Measurements from ENCODE around the gene KRT6A. TPM values are rescaled to one million over a fixed set of nuclear protein-coding genes. Genes with fewer than 3 reads are reported as not detected.

Gene KRT6A
- total and polyA plus RNA-seq, 9 of the 15 experiments (the other 6 are each of a cell fraction or from before 2014, with no cell fraction given) = 0.26 TPM; not detected in 8

DNA sequence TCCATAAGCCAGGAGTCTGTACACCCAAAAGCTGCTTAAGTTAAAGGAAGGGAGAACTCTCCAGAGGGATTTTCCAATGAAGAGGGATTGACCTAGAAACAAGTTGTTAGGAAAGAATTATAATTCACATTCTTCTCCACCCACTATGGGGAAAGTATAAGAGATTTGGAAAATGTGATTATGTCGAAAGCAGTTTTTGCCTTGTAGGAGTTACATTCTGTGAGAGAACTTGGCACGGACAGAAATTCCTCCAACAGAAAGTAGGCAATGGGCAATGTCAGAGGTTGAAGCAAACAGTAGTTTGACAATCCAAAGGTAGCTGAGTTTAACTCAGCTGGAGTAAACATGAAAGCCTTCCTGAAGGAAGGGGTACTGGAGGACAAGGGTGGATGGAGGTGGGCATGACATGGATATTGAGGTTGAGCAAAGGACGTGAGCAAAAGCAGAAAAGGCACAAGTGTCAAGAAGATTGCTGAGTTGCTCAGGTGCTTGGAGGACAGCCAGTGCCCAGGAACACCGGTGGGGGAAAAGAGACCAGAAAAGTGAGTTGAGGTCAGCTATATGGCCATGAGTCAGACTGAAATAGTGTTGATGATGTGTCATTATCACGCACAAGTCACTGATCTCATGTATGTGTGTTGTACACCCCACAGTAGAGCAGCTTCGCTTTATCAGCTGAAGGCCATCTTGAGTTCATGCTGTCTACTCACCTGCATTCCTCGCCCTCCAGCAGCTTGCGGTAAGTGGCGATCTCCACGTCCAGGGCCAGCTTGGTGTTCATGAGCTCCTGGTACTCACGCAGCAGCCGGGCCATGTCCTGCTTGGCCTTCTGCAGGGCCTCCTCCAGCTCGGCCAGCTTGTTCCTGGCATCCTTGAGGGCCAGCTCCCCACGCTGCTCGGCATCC lies 23.1 kb upstream of the KRT6A start:
- no peak for DNase-seq (ENCODE audit: extremely low read depth in 1 of 4, low spot score in 3 of 4)
- Histone ChIP-seq H3K36me3 (ENCODE audit: control insufficient read depth, insufficient read depth, low read length) (no peaks in the 10 kb centered on the region), H3K9ac (ENCODE audit: insufficient read depth in 1 of 2, low read depth in 2 of 2, low read length in 2 of 2) (no peak overlapping the region), H3K4me3 (no peak overlapping the region), H3K4me1 (replicated peaks in 1 of 2; ENCODE audit: control insufficient read depth in 2 of 2, insufficient read depth in 2 of 2, low read length in 2 of 2) (no peaks in the 10 kb centered on the region), H3K4me2 (ENCODE audit: insufficient read depth, low read length) (no peak overlapping the region), H3K9me1 (ENCODE audit: control insufficient read depth, insufficient read depth, low read length) (no peaks in the 10 kb centered on the region), H3K79me2 (ENCODE audit: control insufficient read depth, insufficient read depth, low read length) (no peaks in the 10 kb centered on the region), H3K27ac (ENCODE audit: extremely low read depth, low read depth, low read length) (no peak overlapping the region), H3K9me3 (replicated peaks; ENCODE audit: control insufficient read depth, insufficient read depth, low read depth, low read length) (no peaks in the 10 kb centered on the region), H2AFZ (ENCODE audit: low read depth, low read length) (no peak overlapping the region), H3K27me3 (ENCODE audit: control insufficient read depth in 2 of 2, insufficient read depth in 2 of 2, low read length in 2 of 2) (peaks cover 21 to 56% of the 10 kb centered on the region in 2 experiments; a peak in 4 of 5 replicates), H4K20me1 (replicated peaks; ENCODE audit: control insufficient read depth, insufficient read depth, low read length) (no peaks in the 10 kb centered on the region; the same call in 1 of the 2 replicates)
- ATAC-seq = no peak
- no TSS peak for BruUV-seq (replicated peaks)
- CTCF ChIA-PET (ENCODE audit: low intra/inter-chr PET ratio) = no interaction called here
- no peak for FAIRE-seq
- intact Hi-C loops (cut with micrococcal nuclease) = no loop called here
- POLR2A ChIA-PET = no interaction called here
- 0% methylated on average over 15 of the region's 15 CpGs for WGBS (ENCODE audit: insufficient coverage, low coverage, missing lambda C conversion rate)
- in situ Hi-C loops (cut with MboI) = no loop called here
- TF ChIP-seq, protein P1, sequence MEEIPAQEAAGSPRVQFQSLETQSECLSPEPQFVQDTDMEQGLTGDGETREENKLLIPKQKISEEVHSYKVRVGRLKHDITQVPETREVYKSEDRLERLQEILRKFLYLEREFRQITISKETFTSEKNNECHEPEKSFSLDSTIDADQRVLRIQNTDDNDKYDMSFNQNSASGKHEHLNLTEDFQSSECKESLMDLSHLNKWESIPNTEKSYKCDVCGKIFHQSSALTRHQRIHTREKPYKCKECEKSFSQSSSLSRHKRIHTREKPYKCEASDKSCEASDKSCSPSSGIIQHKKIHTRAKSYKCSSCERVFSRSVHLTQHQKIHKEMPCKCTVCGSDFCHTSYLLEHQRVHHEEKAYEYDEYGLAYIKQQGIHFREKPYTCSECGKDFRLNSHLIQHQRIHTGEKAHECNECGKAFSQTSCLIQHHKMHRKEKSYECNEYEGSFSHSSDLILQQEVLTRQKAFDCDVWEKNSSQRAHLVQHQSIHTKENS (CRISPR knock-in tag; IDR thresholded peaks at IDR 0.05) = no peak
- TF ChIP-seq, protein P2, sequence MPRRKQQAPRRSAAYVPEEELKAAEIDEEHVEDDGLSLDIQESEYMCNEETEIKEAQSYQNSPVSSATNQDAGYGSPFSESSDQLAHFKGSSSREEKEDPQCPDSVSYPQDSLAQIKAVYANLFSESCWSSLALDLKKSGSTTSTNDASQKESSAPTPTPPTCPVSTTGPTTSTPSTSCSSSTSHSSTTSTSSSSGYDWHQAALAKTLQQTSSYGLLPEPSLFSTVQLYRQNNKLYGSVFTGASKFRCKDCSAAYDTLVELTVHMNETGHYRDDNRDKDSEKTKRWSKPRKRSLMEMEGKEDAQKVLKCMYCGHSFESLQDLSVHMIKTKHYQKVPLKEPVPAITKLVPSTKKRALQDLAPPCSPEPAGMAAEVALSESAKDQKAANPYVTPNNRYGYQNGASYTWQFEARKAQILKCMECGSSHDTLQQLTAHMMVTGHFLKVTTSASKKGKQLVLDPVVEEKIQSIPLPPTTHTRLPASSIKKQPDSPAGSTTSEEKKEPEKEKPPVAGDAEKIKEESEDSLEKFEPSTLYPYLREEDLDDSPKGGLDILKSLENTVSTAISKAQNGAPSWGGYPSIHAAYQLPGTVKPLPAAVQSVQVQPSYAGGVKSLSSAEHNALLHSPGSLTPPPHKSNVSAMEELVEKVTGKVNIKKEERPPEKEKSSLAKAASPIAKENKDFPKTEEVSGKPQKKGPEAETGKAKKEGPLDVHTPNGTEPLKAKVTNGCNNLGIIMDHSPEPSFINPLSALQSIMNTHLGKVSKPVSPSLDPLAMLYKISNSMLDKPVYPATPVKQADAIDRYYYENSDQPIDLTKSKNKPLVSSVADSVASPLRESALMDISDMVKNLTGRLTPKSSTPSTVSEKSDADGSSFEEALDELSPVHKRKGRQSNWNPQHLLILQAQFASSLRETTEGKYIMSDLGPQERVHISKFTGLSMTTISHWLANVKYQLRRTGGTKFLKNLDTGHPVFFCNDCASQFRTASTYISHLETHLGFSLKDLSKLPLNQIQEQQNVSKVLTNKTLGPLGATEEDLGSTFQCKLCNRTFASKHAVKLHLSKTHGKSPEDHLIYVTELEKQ (CRISPR knock-in tag; IDR thresholded peaks at IDR 0.05) = no peak
- no peak for TF ChIP-seq BCOR (IDR thresholded peaks at IDR 0.05)
- TF ChIP-seq ZNF133 (CRISPR knock-in tag; IDR thresholded peaks at IDR 0.05) = no peak
- TF ChIP-seq CREM (IDR thresholded peaks at IDR 0.05; ENCODE audit: low read depth) = no peak
- no peak for TF ChIP-seq HCFC1 (IDR thresholded peaks at IDR 0.05; ENCODE audit: low read depth, low read length)
- TF ChIP-seq, protein P3, sequence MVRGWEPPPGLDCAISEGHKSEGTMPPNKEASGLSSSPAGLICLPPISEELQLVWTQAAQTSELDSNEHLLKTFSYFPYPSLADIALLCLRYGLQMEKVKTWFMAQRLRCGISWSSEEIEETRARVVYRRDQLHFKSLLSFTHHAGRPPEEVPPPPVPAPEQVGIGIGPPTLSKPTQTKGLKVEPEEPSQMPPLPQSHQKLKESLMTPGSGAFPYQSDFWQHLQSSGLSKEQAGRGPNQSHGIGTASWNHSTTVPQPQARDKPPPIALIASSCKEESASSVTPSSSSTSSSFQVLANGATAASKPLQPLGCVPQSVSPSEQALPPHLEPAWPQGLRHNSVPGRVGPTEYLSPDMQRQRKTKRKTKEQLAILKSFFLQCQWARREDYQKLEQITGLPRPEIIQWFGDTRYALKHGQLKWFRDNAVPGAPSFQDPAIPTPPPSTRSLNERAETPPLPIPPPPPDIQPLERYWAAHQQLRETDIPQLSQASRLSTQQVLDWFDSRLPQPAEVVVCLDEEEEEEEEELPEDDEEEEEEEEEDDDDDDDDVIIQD (CRISPR knock-in tag; IDR thresholded peaks at IDR 0.05) = no peak
- TF ChIP-seq, protein P4, sequence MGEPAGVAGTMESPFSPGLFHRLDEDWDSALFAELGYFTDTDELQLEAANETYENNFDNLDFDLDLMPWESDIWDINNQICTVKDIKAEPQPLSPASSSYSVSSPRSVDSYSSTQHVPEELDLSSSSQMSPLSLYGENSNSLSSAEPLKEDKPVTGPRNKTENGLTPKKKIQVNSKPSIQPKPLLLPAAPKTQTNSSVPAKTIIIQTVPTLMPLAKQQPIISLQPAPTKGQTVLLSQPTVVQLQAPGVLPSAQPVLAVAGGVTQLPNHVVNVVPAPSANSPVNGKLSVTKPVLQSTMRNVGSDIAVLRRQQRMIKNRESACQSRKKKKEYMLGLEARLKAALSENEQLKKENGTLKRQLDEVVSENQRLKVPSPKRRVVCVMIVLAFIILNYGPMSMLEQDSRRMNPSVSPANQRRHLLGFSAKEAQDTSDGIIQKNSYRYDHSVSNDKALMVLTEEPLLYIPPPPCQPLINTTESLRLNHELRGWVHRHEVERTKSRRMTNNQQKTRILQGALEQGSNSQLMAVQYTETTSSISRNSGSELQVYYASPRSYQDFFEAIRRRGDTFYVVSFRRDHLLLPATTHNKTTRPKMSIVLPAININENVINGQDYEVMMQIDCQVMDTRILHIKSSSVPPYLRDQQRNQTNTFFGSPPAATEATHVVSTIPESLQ (CRISPR knock-in tag; IDR thresholded peaks at IDR 0.05) = no peak
- TF ChIP-seq NR4A1 (CRISPR knock-in tag; IDR thresholded peaks at IDR 0.05) = no peak
- TF ChIP-seq NR4A1 (tag; IDR thresholded peaks at IDR 0.05) = no peak
- TF ChIP-seq BDP1 (IDR thresholded peaks at IDR 0.05; ENCODE audit: insufficient read depth, insufficient read length) = no peak
